A673 (cell line): ENCODE results near the gene MX2. TPM values are rescaled to one million over a fixed set of nuclear protein-coding genes. Genes with fewer than 3 reads are reported as not detected.

ENCODE experiments used
- BruUV-seq: library from RNA; stranded (reverse); fragments of 400-500 nt; replicated peaks from 2 replicates; lab custom pipeline; 2021; lab: Mats Ljungman, UMichigan
- CTCF ChIA-PET: fragments of 300-600 bp; sonication (Branson Sonifier 250); formaldehyde crosslinking; loops from one replicate; lab custom pipeline; 2022; ENCODE audit warnings: antibody characterized with exemption; lab: Charles Lee
- POLR2A ChIA-PET: fragments of 300-600 bp; sonication (Branson Sonifier 250); formaldehyde crosslinking; loops from one replicate; lab custom pipeline; 2022; ENCODE audit warnings: antibody characterized with exemption; ENCODE audit not compliant: low non-redundant PET; lab: Charles Lee
- DNase-seq: peaks from one replicate; pipeline ENCODE4 v3.0.0-alpha.2; 2015; ENCODE audit warnings: low spot score
- H3K27ac ChIP-seq: fragments of 200-600 bp; sonication (generic); 2 replicates; pipeline ENCODE4 v1.5.1; 2016; ENCODE audit warnings: mixed run types, low read depth, mild to moderate bottlenecking, mixed read lengths, antibody characterized with exemption, low read length; ENCODE audit not compliant: poor library complexity, severe bottlenecking
- H3K27me3 ChIP-seq: fragments of 200-600 bp; sonication (generic); replicated peaks from 2 replicates; pipeline ENCODE4 v1.6.1; 2017; ENCODE audit warnings: mixed run types, low read depth, mild to moderate bottlenecking, mixed read lengths, antibody characterized with exemption, low read length; ENCODE audit not compliant: insufficient read depth, poor library complexity
- H3K36me3 ChIP-seq: fragments of 200-600 bp; sonication (generic); 2 replicates; pipeline ENCODE4 v1.6.1; 2016; ENCODE audit warnings: mixed run types, mild to moderate bottlenecking, mixed read lengths, antibody characterized with exemption, low read length; ENCODE audit not compliant: insufficient read depth, poor library complexity, severe bottlenecking
- H3K4me1 ChIP-seq: fragments of 200-600 bp; sonication (generic); 2 replicates; pipeline ENCODE4 v1.6.1; 2017; ENCODE audit warnings: mixed run types, mild to moderate bottlenecking, mixed read lengths, antibody characterized with exemption, low read length; ENCODE audit not compliant: insufficient read depth, poor library complexity, severe bottlenecking
- H3K4me3 ChIP-seq: fragments of 200-600 bp; sonication (generic); 2 replicates; pipeline ENCODE4 v1.5.1; 2016; ENCODE audit warnings: low read depth, mixed run types, mild to moderate bottlenecking, mixed read lengths, low read length; ENCODE audit not compliant: poor library complexity, severe bottlenecking
- H3K9me3 ChIP-seq: fragments of 200-600 bp; sonication (generic); 2 replicates; pipeline ENCODE4 v1.6.1; 2016; ENCODE audit warnings: mixed run types, low read depth, mild to moderate bottlenecking, mixed read lengths, antibody characterized with exemption, low read length; ENCODE audit not compliant: poor library complexity, severe bottlenecking
- EZH2 ChIP-seq: fragments of 200-600 bp; sonication (generic); IDR thresholded peaks from 2 replicates; pipeline ENCODE4 v1.6.1; 2017; ENCODE audit warnings: borderline replicate concordance, low read depth, mild to moderate bottlenecking, mixed read lengths, antibody characterized with exemption, low read length; ENCODE audit not compliant: poor library complexity, severe bottlenecking
- intact Hi-C: fragments of 100-400 bp; cut with micrococcal nuclease; formaldehyde crosslinking; loops from one replicate; pipeline ENCODE4 v1.10.0; 2022; ENCODE audit not compliant: unreplicated experiment
- total RNA-seq: library from RNA; stranded (reverse); gene quantifications from 2 replicates; pipeline ENCODE4 v1.2.3, GENCODE V29; 2021
- TF ChIP-seq, protein P1 (sequence below): fragments of 300-800, 200-600 bp; sonication (generic); conservative IDR thresholded peaks from 2 replicates; pipeline ENCODE4 v1.5.1; 2017; ENCODE audit warnings: low read depth, mild to moderate bottlenecking, antibody characterized with exemption, low read length, moderate library complexity, mixed read lengths

MX2 gene
- total RNA-seq, 1 experiment from 2014 or later, result not detected

DNA sequence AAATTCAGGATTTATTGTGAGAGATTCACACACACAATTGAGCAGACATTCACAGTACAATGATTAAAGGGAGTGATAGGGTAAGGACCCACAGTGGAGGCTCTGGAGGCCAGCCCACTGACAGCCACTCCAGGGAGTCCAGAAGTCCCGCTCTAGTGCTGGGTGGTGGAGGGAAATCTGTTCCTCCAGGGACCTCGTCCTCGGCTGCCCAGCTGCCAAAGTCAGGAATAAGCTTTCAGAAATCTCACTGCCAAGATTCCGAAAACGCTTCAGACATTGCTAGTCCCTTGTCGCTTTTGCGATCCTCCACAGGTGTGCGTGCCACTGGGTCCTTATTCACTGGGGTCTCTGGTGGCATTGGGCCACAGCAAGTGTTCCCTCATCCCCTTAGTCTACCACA is 66.5 kb downstream of the MX2 start:
- TF ChIP-seq, protein P1, sequence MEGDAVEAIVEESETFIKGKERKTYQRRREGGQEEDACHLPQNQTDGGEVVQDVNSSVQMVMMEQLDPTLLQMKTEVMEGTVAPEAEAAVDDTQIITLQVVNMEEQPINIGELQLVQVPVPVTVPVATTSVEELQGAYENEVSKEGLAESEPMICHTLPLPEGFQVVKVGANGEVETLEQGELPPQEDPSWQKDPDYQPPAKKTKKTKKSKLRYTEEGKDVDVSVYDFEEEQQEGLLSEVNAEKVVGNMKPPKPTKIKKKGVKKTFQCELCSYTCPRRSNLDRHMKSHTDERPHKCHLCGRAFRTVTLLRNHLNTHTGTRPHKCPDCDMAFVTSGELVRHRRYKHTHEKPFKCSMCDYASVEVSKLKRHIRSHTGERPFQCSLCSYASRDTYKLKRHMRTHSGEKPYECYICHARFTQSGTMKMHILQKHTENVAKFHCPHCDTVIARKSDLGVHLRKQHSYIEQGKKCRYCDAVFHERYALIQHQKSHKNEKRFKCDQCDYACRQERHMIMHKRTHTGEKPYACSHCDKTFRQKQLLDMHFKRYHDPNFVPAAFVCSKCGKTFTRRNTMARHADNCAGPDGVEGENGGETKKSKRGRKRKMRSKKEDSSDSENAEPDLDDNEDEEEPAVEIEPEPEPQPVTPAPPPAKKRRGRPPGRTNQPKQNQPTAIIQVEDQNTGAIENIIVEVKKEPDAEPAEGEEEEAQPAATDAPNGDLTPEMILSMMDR, result no peak
- TF ChIP-seq EZH2, result no peak
- ChIA-PET CTCF (no interaction called here), POLR2A (no interaction called here)
- no peaks in the 10 kb centered on the region for H3K9me3 ChIP-seq
- peaks cover 15% of the 10 kb centered on the region for H3K27me3 ChIP-seq
- DNase-seq, result no peak
- H3K27ac ChIP-seq, result no peak overlapping the region
- no TSS peak for BruUV-seq
- H3K36me3 ChIP-seq, result no peaks in the 10 kb centered on the region
- intact Hi-C loops, result no loop called here
- no peak overlapping the region for H3K4me3 ChIP-seq
- H3K4me1 ChIP-seq, result no peaks in the 10 kb centered on the region

DNA sequence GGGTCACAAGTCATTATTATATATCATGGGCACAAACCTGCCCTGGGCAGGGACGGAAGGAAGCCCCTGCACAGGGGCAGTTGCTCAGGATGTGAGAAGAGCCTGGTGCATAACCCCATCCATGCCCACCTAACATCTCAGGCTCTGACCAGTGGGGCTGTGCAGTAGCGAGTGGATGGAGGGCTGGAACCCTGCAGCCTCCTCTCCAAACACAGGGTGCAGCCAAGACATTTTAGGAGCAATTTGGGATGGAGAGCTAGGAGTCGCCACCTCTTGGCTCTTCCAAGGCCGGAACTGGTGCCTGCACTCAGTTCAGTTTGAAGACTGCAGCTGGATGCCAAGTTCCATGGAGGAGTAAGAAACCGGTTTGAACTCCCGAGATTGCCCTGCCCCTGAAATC is 67.0 kb downstream of the MX2 start:
- CTCF ChIA-PET, result no interaction called here
- H3K27me3 ChIP-seq, result peaks cover 15% of the 10 kb centered on the region
- intact Hi-C loops, result no loop called here

DNA sequence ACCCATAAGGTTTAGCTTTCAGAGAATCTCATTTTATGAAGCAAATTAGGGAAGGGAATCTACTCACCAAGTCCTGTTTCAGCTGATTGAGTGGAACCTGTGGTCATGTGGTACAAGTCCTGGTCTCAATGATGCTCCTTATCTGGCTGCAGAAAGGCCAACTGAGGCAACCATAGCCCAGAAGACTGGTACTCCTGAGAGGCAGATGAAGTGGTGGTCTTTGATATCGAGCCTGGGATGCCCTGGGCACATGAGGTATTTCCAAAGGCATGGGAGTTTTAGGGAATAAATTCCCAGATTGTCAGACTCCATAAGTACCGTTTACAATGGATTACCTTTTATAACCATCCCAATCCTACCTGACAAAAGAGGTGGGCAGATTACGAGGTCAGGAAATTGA is 67.5 kb downstream of the MX2 start:
- TF ChIP-seq EZH2, result no peak
- TF ChIP-seq, protein P1, result no peak
- H3K27ac ChIP-seq, result no peak overlapping the region
- H3K9me3 ChIP-seq, result no peaks in the 10 kb centered on the region
- peaks cover 15% of the 10 kb centered on the region for H3K27me3 ChIP-seq
- BruUV-seq, result no TSS peak
- no peak for DNase-seq
- intact Hi-C loops, result no loop called here
- CTCF ChIA-PET, result no interaction called here
- no peaks in the 10 kb centered on the region for H3K4me1 ChIP-seq
- no peaks in the 10 kb centered on the region for H3K36me3 ChIP-seq
- H3K4me3 ChIP-seq, result no peak overlapping the region
- POLR2A ChIA-PET, result no interaction called here

More for the DNA sequence above, 67.0 kb downstream of the MX2 start:
- H3K9me3 ChIP-seq, result no peaks in the 10 kb centered on the region
- H3K4me1 ChIP-seq, result no peaks in the 10 kb centered on the region
- H3K27ac ChIP-seq, result no peak overlapping the region
- no peaks in the 10 kb centered on the region for H3K36me3 ChIP-seq
- no peak for TF ChIP-seq EZH2
- TF ChIP-seq, protein P1, result no peak
- H3K4me3 ChIP-seq, result no peak overlapping the region
- POLR2A ChIA-PET, result no interaction called here
- BruUV-seq, result no TSS peak
- DNase-seq, result no peak
